ENCODE results near the gene BCAS3.

BCAS3 gene

DNA sequence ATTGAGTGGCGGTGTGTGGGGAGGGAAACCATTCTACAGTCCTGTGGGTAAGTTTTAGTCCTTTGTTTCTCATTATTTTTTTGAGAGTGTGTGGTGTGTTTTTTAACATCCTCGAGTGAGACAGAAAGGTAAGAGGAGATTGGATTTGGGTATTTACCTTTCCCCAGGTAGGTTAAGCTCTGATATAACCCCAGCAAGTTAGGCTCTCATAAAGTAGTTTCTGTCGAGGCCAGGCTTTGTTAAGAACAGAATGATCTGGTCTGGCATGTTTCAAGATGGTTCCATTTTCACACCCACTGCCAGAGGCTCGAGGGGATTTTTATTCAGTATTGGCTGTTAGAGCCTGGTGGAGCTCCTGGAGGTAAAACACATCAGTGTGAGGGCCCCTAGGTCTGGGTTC lies 62.9 kb downstream of the BCAS3 start:
- H3K4me1 ChIP-seq (ENCODE audit: control extremely low read depth in 1 of 4, control insufficient read depth in 4 of 4, insufficient read depth in 4 of 4, low read length in 3 of 4), result no peaks in the 10 kb centered on the region
- 100% methylated on average over 2 of the region's 4 CpGs for WGBS (ENCODE audit: insufficient coverage)
- no peaks in the 10 kb centered on the region for H3K27me3 ChIP-seq (replicated peaks in 2 of 5; ENCODE audit: control insufficient read depth in 4 of 5, insufficient read depth in 5 of 5, low read length in 4 of 5)
- CTCF ChIA-PET, result no interaction called here
- H3K4me3 ChIP-seq (ENCODE audit: control insufficient read depth in 1 of 7, extremely low read depth in 1 of 7, insufficient read depth in 4 of 7, low read depth in 2 of 7, low read length in 6 of 7), result no peak overlapping the region
- H3K36me3 ChIP-seq (ENCODE audit: control insufficient read depth in 4 of 4, insufficient read depth in 4 of 4, low read length in 3 of 4), result no peaks in the 10 kb centered on the region
- H3K9me3 ChIP-seq (ENCODE audit: control extremely low read depth in 1 of 5, control insufficient read depth in 4 of 5, insufficient read depth in 2 of 5, low read depth in 1 of 5, low read length in 4 of 5), result peaks cover 0 to 11% (median 0%) of the 10 kb centered on the region in 5 experiments
- DNase-seq, result no peak
- H3K27ac ChIP-seq (ENCODE audit: insufficient read depth in 1 of 2, low read depth in 1 of 2, low read length in 2 of 2, poor library complexity in 1 of 2, severe bottlenecking in 2 of 2), result no peak overlapping the region
- POLR2A ChIA-PET, result no interaction called here

DNA sequence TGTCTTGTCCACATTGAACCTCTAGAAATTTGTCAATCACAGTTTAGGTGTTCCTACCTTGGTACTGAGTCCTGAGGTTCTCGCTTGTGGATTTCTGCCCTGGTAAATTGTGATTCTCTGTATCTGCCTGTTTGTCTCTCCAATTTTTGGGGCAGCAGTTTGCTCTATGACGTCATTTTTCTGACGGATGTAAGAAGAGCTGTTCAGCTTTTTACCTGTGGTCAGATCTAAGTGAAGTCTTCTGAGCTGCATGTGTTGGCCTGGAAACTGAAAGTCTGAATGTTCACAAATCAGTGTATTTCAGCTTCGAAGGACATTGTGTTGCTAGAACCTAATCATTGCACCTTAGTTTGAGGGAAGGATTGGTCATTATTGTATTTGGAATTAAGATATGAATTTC lies 63.4 kb downstream of the BCAS3 start:
- Histone ChIP-seq H3K27ac (ENCODE audit: insufficient read depth in 1 of 2, low read depth in 1 of 2, low read length in 2 of 2, poor library complexity in 1 of 2, severe bottlenecking in 2 of 2) (no peak overlapping the region), H3K36me3 (ENCODE audit: control insufficient read depth in 4 of 4, insufficient read depth in 4 of 4, low read length in 3 of 4) (no peaks in the 10 kb centered on the region), H3K4me1 (ENCODE audit: control extremely low read depth in 1 of 4, control insufficient read depth in 4 of 4, insufficient read depth in 4 of 4, low read length in 3 of 4) (no peaks in the 10 kb centered on the region), H3K4me3 (ENCODE audit: control insufficient read depth in 1 of 7, extremely low read depth in 1 of 7, insufficient read depth in 4 of 7, low read depth in 2 of 7, low read length in 6 of 7) (no peak overlapping the region), H3K9me3 (ENCODE audit: control extremely low read depth in 1 of 5, control insufficient read depth in 4 of 5, insufficient read depth in 2 of 5, low read depth in 1 of 5, low read length in 4 of 5) (peaks cover 0 to 11% (median 0%) of the 10 kb centered on the region in 5 experiments), H3K27me3 (replicated peaks in 2 of 5; ENCODE audit: control insufficient read depth in 4 of 5, insufficient read depth in 5 of 5, low read length in 4 of 5) (no peaks in the 10 kb centered on the region)
- CTCF ChIA-PET, result no interaction called here
- POLR2A ChIA-PET, result no interaction called here
- no peak for DNase-seq
- WGBS (ENCODE audit: insufficient coverage), result 100% methylated on average over 3 of the region's 4 CpGs

DNA sequence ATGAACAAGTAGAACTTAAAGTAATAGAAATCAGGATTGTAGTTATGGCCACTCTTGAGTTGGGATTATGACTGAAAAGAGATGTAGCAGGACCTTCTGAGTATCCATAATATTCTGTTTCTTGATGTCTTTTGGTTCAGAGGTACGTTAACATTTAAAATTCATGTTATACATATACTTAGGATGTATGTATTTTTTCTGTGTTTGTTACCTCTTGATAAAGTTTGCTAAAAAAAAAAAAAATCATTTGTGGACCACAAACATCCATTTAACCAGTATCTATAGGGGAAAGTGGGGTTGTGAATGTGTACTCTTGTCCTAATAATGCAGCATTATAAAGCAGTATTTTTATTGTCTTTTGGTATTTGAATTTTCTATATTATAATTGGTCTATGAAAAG lies 65.6 kb downstream of the BCAS3 start:
- no peak overlapping the region for H3K27ac ChIP-seq (ENCODE audit: insufficient read depth in 1 of 2, low read depth in 1 of 2, low read length in 2 of 2, poor library complexity in 1 of 2, severe bottlenecking in 2 of 2)
- no peaks in the 10 kb centered on the region for H3K27me3 ChIP-seq (replicated peaks in 2 of 5; ENCODE audit: control insufficient read depth in 4 of 5, insufficient read depth in 5 of 5, low read length in 4 of 5)
- ChIA-PET POLR2A (no interaction called here), CTCF (no interaction called here)
- H3K9me3 ChIP-seq (ENCODE audit: control extremely low read depth in 1 of 5, control insufficient read depth in 4 of 5, insufficient read depth in 2 of 5, low read depth in 1 of 5, low read length in 4 of 5), result peaks cover 0 to 8% (median 0%) of the 10 kb centered on the region in 5 experiments
- WGBS (ENCODE audit: insufficient coverage), result no CpG with 5 or more reads among the region's 1 CpG
- H3K4me1 ChIP-seq (ENCODE audit: control extremely low read depth in 1 of 4, control insufficient read depth in 4 of 4, insufficient read depth in 4 of 4, low read length in 3 of 4), result no peaks in the 10 kb centered on the region
- no peak overlapping the region for H3K4me3 ChIP-seq (ENCODE audit: control insufficient read depth in 1 of 7, extremely low read depth in 1 of 7, insufficient read depth in 4 of 7, low read depth in 2 of 7, low read length in 6 of 7)
- DNase-seq, result no peak
- H3K36me3 ChIP-seq (ENCODE audit: control insufficient read depth in 4 of 4, insufficient read depth in 4 of 4, low read length in 3 of 4), result no peaks in the 10 kb centered on the region

DNA sequence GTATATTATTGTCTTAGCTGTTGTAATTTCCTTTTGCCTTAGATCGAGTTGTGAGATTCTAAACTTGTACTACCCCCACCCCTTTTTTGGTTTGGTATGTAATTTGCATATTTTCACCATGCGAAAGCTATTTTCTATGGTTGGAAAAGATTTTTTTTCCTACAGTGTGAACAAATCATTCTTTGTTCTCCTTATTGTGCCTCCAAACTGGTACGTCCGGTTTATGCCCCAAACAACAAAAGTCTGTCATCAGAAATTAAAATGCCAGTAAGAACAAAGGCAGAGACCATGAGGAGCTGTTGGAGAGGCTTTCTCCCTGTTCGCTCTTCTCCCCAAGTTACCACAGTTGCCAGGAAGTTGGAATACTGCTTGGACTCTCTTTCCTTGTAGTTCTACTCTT lies 66.1 kb downstream of the BCAS3 start:
- H3K4me3 ChIP-seq (ENCODE audit: control insufficient read depth in 1 of 7, extremely low read depth in 1 of 7, insufficient read depth in 4 of 7, low read depth in 2 of 7, low read length in 6 of 7), result no peak overlapping the region
- POLR2A ChIA-PET, result no interaction called here
- no peak overlapping the region for H3K27ac ChIP-seq (ENCODE audit: insufficient read depth in 1 of 2, low read depth in 1 of 2, low read length in 2 of 2, poor library complexity in 1 of 2, severe bottlenecking in 2 of 2)
- no peaks in the 10 kb centered on the region for H3K36me3 ChIP-seq (ENCODE audit: control insufficient read depth in 4 of 4, insufficient read depth in 4 of 4, low read length in 3 of 4)
- DNase-seq, result no peak
- H3K27me3 ChIP-seq (replicated peaks in 2 of 5; ENCODE audit: control insufficient read depth in 4 of 5, insufficient read depth in 5 of 5, low read length in 4 of 5), result no peaks in the 10 kb centered on the region
- peaks cover 0 to 8% (median 0%) of the 10 kb centered on the region in 5 experiments for H3K9me3 ChIP-seq (ENCODE audit: control extremely low read depth in 1 of 5, control insufficient read depth in 4 of 5, insufficient read depth in 2 of 5, low read depth in 1 of 5, low read length in 4 of 5)
- CTCF ChIA-PET, result no interaction called here
- no CpG with 5 or more reads among the region's 5 CpGs for WGBS (ENCODE audit: insufficient coverage)
- H3K4me1 ChIP-seq (ENCODE audit: control extremely low read depth in 1 of 4, control insufficient read depth in 4 of 4, insufficient read depth in 4 of 4, low read length in 3 of 4), result no peaks in the 10 kb centered on the region

DNA sequence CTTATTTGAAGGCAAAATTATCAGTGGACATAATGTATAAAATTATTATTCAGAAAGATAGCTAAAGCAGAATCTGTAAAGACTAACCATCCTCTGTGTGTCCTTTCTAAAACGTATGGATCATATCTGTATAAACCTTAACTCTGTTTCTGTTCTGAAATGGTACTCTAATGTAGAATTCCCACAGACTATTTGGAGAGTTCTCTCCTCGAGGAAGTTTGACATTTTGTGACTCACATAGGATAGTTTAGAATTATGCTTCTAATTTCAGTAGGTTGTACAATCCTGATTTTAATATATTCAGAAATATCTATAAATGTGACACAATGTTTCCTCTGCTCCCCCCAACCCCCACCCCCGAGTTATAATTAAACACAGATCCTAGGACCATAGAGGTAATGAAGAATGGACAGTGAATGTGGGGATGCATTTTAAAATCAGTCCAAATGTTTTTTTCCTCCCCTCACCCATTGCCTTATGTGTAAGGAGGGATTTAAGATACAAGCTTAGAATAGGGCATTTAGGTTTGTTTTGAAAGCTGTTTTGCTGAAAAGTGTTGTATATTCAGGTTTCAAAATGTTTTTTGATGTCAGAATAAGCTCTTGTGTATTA lies 66.8 kb downstream of the BCAS3 start:
- POLR2A ChIA-PET, result no interaction called here

DNA sequence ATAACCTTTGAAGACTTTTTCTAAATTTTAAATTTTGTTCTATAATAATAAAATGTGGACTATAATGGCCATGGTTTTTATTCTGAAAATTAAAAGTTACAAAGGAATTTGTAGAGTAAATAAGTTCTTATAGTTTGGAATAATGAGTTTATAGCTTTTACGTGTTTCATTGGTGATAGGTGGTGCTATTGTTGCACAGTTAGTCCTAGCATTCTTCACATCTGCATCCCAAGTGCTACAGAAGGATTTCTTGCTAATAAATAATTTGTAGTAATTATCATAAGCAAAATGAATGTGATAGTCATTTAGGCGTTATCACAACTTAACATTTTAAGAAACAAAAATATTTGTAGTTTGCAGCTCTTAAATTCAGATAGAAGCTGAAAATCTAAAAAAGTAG lies 67.9 kb downstream of the BCAS3 start:
- DNase-seq, result no peak
- Histone ChIP-seq H3K27me3 (replicated peaks in 2 of 5; ENCODE audit: control insufficient read depth in 4 of 5, insufficient read depth in 5 of 5, low read length in 4 of 5) (no peaks in the 10 kb centered on the region), H3K4me1 (ENCODE audit: control extremely low read depth in 1 of 4, control insufficient read depth in 4 of 4, insufficient read depth in 4 of 4, low read length in 3 of 4) (no peaks in the 10 kb centered on the region), H3K4me3 (ENCODE audit: control insufficient read depth in 1 of 7, extremely low read depth in 1 of 7, insufficient read depth in 4 of 7, low read depth in 2 of 7, low read length in 6 of 7) (no peak overlapping the region), H3K36me3 (ENCODE audit: control insufficient read depth in 4 of 4, insufficient read depth in 4 of 4, low read length in 3 of 4) (peaks cover 0 to 1% (median 0%) of the 10 kb centered on the region in 4 experiments), H3K27ac (ENCODE audit: insufficient read depth in 1 of 2, low read depth in 1 of 2, low read length in 2 of 2, poor library complexity in 1 of 2, severe bottlenecking in 2 of 2) (no peak overlapping the region), H3K9me3 (ENCODE audit: control extremely low read depth in 1 of 5, control insufficient read depth in 4 of 5, insufficient read depth in 2 of 5, low read depth in 1 of 5, low read length in 4 of 5) (peaks cover 0 to 3% (median 0%) of the 10 kb centered on the region in 5 experiments)
- POLR2A ChIA-PET, result no interaction called here
- no CpG with 5 or more reads among the region's 2 CpGs for WGBS (ENCODE audit: insufficient coverage)
- CTCF ChIA-PET, result no interaction called here

More for the DNA sequence above, 66.8 kb downstream of the BCAS3 start:
- no CpG with 5 or more reads among the region's 3 CpGs for WGBS (ENCODE audit: insufficient coverage)
- no peak overlapping the region for H3K4me3 ChIP-seq (ENCODE audit: control insufficient read depth in 1 of 7, extremely low read depth in 1 of 7, insufficient read depth in 4 of 7, low read depth in 2 of 7, low read length in 6 of 7)
- H3K27me3 ChIP-seq (replicated peaks in 2 of 5; ENCODE audit: control insufficient read depth in 4 of 5, insufficient read depth in 5 of 5, low read length in 4 of 5), result no peaks in the 10 kb centered on the region
- H3K27ac ChIP-seq (ENCODE audit: insufficient read depth in 1 of 2, low read depth in 1 of 2, low read length in 2 of 2, poor library complexity in 1 of 2, severe bottlenecking in 2 of 2), result no peak overlapping the region
- H3K36me3 ChIP-seq (ENCODE audit: control insufficient read depth in 4 of 4, insufficient read depth in 4 of 4, low read length in 3 of 4), result no peaks in the 10 kb centered on the region
- CTCF ChIA-PET, result no interaction called here
- no peaks in the 10 kb centered on the region for H3K4me1 ChIP-seq (ENCODE audit: control extremely low read depth in 1 of 4, control insufficient read depth in 4 of 4, insufficient read depth in 4 of 4, low read length in 3 of 4)
- H3K9me3 ChIP-seq (ENCODE audit: control extremely low read depth in 1 of 5, control insufficient read depth in 4 of 5, insufficient read depth in 2 of 5, low read depth in 1 of 5, low read length in 4 of 5), result peaks cover 0 to 6% (median 0%) of the 10 kb centered on the region in 5 experiments
- no peak for DNase-seq

DNA sequence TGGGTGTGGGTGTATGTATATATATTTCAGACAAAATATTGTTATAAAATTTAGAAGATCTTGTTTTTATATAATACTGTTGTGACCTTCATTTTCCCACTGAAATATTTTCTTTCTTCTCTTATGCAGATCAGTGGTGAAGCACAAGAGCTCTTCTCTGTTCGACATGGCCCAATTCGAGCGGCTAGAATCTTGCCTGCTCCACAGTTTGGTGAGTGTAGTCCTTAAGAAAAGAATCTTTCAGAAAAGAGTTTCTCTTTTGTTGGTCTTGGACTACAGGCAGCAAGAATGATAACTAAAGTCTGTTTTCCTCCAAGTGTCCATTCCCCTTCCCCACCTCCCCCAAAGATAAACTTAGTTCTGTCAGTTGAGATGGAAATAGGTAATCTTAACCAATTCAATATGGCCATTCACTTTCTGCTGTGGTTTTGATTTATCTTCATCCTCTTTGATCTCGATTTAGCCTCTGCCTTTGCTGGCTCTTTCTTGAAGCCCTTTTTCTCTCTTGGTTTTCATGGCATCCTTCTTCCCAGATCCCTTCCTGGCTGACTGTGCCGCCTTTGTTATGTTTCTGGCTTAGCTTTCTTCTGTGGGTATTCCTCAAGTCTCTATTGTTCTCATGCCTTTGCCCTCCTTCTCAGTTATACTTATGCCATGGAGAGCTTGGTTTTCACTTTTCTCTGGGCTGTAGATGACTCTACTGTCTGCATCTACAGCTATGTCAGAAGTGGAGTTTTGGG lies 69.6 kb downstream of the BCAS3 start:
- Histone ChIP-seq H3K27ac (ENCODE audit: insufficient read depth in 1 of 2, low read depth in 1 of 2, low read length in 2 of 2, poor library complexity in 1 of 2, severe bottlenecking in 2 of 2) (no peak overlapping the region), H3K4me3 (ENCODE audit: control insufficient read depth in 1 of 7, extremely low read depth in 1 of 7, insufficient read depth in 4 of 7, low read depth in 2 of 7, low read length in 6 of 7) (no peak overlapping the region), H3K27me3 (replicated peaks in 2 of 5; ENCODE audit: control insufficient read depth in 4 of 5, insufficient read depth in 5 of 5, low read length in 4 of 5) (no peaks in the 10 kb centered on the region), H3K36me3 (ENCODE audit: control insufficient read depth in 4 of 4, insufficient read depth in 4 of 4, low read length in 3 of 4) (peaks cover 0 to 4% (median 0%) of the 10 kb centered on the region in 4 experiments), H3K9me3 (ENCODE audit: control extremely low read depth in 1 of 5, control insufficient read depth in 4 of 5, insufficient read depth in 2 of 5, low read depth in 1 of 5, low read length in 4 of 5) (peaks cover 0 to 3% (median 0%) of the 10 kb centered on the region in 5 experiments), H3K4me1 (ENCODE audit: control extremely low read depth in 1 of 4, control insufficient read depth in 4 of 4, insufficient read depth in 4 of 4, low read length in 3 of 4) (no peaks in the 10 kb centered on the region)
- CTCF ChIA-PET, result no interaction called here
- POLR2A ChIA-PET, result no interaction called here
- 90% methylated on average over 5 of the region's 5 CpGs for WGBS (ENCODE audit: insufficient coverage)
- no peak for DNase-seq

Measured in common myeloid progenitor, CD34-positive (primary cell).